Effector CD8-positive, alpha-beta T cell (primary cell): ENCODE data around the gene FGF6.
"Not testable (repeated sequence)": the region's sequence is repeated elsewhere in the genome, so short reads cannot be mapped to it uniquely, and the experiment has no call there.

Source experiments
- DNase-seq: peaks from one replicate; lab custom pipeline; 2025; lab: John Stamatoyannopoulos, UW

Gene FGF6

GRCh38 chr12:4418913-4419312 lies 26.7 kb downstream of the FGF6 start:
- no peak for DNase-seq

GRCh38 chr12:4417936-4418335 lies 27.7 kb downstream of the FGF6 start:
- no peak for DNase-seq

GRCh38 chr12:4417455-4417854 lies 28.2 kb downstream of the FGF6 start:
- no peak for DNase-seq

GRCh38 chr12:4416276-4416675 lies 29.3 kb downstream of the FGF6 start:
- no peak for DNase-seq

GRCh38 chr12:4412465-4412864 lies 33.1 kb downstream of the FGF6 start:
- DNase-seq, result no peak

GRCh38 chr12:4412056-4412455 lies 33.6 kb downstream of the FGF6 start:
- DNase-seq, result no peak

- no peak for DNase-seq
Measured at GRCh38 chr12:4407136-4407535, 38.5 kb downstream of the FGF6 start.

GRCh38 chr12:4404877-4405637 lies 40.6 kb downstream of the FGF6 start:
- not testable (repeated sequence) for DNase-seq

GRCh38 chr12:4402996-4403395 lies 42.6 kb downstream of the FGF6 start:
- no peak for DNase-seq

GRCh38 chr12:4401117-4401516 lies 44.5 kb downstream of the FGF6 start:
- DNase-seq, result no peak

GRCh38 chr12:4395818-4396217 lies 49.8 kb downstream of the FGF6 start:
- DNase-seq, result no peak

- no peak for DNase-seq
Measured at GRCh38 chr12:4393211-4393610, 52.4 kb downstream of the FGF6 start.

- no peak for DNase-seq
Measured at GRCh38 chr12:4392223-4392742, 53.3 kb downstream of the FGF6 start.

GRCh38 chr12:4388662-4389061 lies 57.0 kb downstream of the FGF6 start:
- no peak for DNase-seq

- DNase-seq, result no peak
Measured at GRCh38 chr12:4388032-4388431, 57.6 kb downstream of the FGF6 start.

GRCh38 chr12:4387607-4388006 lies 58.0 kb downstream of the FGF6 start:
- no peak for DNase-seq

GRCh38 chr12:4386801-4387200 lies 58.8 kb downstream of the FGF6 start:
- DNase-seq, result no peak
